Mammary epithelial cell (primary cell): ENCODE measurements around the gene MIAT.

ENCODE experiments used
- EZH2 ChIP-seq: IDR thresholded peaks from 2 replicates; pipeline ENCODE4 v1.6.1; 2012; ENCODE audit warnings: low read length, inconsistent platforms, borderline replicate concordance
- TF ChIP-seq, protein P1 (sequence below), 2 donors: IDR thresholded peaks in 1 of 2; conservative IDR thresholded peaks in 1 of 2; 2 replicates each; pipeline ENCODE4 v1.5.1; 2011 to 2012; ENCODE audit warnings: inconsistent platforms in 2 of 2, low read length in 2 of 2, mild to moderate bottlenecking in 2 of 2, control low read depth in 1 of 2, low read depth in 1 of 2; ENCODE audit not compliant: insufficient read depth in 1 of 2; ENCODE audit errors: extremely low read depth in 1 of 2

DNA sequence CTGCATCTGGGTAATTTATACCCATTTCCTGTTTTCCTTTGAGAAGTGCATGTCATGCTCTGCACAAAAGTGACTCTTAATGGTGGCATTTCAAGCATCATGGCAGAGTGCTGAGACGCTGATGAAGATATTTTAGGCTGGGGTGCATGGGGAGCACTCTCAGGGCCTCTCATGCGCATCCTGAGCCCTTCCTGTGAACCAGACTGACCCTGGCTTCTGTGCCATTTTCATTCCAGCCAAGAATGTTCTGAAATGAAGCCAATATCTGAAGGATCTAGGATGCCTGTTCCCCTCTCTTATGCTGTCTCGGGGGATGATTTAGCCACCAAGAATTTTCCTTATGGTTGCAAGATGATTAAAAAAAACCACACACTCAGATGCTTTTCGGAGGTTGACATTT lies 61.5 kb downstream of the MIAT start:
- TF ChIP-seq EZH2 = no peak
- TF ChIP-seq, protein P1, sequence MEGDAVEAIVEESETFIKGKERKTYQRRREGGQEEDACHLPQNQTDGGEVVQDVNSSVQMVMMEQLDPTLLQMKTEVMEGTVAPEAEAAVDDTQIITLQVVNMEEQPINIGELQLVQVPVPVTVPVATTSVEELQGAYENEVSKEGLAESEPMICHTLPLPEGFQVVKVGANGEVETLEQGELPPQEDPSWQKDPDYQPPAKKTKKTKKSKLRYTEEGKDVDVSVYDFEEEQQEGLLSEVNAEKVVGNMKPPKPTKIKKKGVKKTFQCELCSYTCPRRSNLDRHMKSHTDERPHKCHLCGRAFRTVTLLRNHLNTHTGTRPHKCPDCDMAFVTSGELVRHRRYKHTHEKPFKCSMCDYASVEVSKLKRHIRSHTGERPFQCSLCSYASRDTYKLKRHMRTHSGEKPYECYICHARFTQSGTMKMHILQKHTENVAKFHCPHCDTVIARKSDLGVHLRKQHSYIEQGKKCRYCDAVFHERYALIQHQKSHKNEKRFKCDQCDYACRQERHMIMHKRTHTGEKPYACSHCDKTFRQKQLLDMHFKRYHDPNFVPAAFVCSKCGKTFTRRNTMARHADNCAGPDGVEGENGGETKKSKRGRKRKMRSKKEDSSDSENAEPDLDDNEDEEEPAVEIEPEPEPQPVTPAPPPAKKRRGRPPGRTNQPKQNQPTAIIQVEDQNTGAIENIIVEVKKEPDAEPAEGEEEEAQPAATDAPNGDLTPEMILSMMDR (conservative IDR thresholded peaks at IDR 0.05 in 1 of 2, IDR thresholded peaks at IDR 0.05 in 1 of 2; ENCODE audit: extremely low read depth in 1 of 2, insufficient read depth in 1 of 2, low read depth in 1 of 2, low read length in 2 of 2) = no peak
